GM19238 (cell line): ENCODE results near the gene MAGEB18.

ENCODE experiments used
- DNase-seq: peaks from one replicate; pipeline ENCODE4 v3.0.0; 2011; ENCODE audit warnings: low spot score; ENCODE audit not compliant: insufficient read length

The MAGEB18 gene

DNA sequence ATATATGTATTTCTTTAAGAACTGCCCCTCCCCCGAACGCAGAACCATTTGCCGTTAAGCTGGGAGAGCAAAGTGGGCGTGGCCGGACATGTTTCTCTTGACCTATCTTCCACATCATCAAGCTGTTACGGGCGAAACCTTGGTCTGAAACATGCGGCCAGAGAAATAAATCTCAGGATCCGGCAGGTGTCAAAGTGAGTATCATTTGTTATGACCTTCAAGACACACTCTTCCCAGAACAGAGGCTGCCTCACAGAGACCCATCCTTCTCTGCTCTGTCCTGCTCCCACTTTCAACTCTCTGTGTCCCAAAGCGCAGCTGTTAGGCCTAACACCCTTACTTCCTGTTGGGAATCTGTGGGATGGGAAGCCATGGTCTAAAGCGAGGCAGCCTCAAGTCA, at the start of gene MAGEB18:
Gene MAGEB18, plus strand, starts transcription at position 70 of the 400 bp plus-strand sequence. CDS start 643 bp downstream, outside the sequence.
- DNase-seq: no peak

DNA sequence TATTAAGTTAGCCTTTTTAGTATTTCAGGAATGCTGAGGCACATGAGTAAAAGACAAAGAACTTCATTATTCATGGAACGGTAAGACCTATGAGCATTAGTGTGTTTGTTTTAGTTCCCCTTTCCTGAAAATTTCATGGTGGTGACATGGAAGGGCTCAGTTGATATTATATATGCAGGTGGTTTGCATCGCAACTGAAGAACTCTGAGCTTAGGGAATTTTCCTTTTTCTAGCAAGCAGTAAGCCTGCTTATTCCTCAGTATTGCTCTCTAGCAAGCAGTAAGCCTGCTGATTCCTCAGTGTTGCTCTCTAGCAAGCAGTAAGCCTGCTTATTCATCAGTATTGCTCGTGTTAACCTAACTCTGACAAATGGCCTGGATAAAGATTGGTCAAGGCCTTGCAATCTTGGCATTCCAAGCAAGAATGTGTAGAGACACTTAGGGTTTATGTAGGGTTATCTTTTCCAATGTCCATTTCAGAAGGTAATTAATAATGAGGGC, 37.7 kb upstream of the MAGEB18 start:
- DNase-seq: no peak

DNA sequence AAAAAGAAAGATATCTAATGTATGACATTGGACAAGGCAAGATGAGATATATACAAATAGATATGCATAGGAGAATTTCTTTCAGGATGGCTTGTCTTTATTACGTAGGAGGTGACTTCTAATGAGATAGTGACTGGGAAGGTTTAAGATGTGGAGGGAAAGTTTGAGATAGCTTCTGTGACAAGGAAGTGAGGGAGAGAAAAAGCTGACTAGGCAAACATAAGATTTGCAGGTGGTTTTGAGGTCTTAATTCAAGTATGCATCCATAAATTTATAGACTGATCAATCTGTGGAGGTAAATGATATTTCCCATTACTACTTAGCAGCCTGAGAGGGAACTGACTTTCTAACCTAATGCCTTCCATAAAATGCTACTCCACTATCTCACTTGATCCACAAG, 29.0 kb upstream of the MAGEB18 start:
- DNase-seq: no peak

DNA sequence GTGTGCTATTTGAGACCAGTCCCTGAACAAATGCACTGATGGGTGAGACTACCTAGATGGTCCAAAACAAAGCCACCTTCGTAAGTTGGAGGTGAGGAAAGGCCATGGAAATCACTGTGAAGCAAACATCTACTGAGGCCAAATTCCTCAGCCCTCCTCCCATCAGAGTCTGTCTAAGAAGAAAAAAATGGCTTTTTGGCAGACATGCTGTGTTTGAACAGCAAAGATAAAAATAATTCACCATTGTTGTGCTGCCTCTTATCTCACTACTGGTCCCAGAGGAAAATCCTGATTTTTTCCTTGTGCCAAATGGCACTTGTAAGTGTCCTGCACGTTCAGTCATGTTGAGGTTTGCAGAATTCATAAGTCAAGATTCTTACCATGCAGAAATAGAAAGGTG, 7.9 kb downstream of the MAGEB18 start:
- no peak for DNase-seq

DNA sequence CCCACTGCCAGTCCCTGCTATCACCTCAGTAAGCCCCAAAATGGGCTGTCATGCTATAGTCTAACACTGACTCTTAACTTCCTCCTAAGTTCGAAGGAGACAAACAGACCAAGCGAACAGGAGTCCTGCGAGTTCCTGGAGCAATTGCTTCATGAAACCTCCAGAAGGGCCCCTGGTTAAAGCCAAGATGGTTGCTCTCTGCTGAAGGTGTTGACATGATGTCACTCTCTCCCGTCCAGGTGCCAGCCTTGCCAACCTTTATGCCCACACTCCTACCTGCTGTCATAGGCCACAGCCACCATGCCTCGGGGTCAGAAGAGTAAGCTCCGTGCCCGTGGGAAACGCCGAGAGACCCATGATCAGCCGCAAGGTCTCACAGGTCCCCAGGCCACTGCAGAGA, 22.2 kb downstream of the MAGEB18 start, which contains the start of gene MAGEB6B:
Gene MAGEB6B, plus strand, starts transcription at position 301 of the 400 bp plus-strand sequence. Its CDS starts 0 bp downstream, at position 301.
- no peak for DNase-seq
